Right atrium auricular region (tissue), 2 donors: ENCODE measurements around the gene CERS6. TPM values are rescaled to one million over a fixed set of nuclear protein-coding genes. Genes with fewer than 3 reads are reported as not detected.

ENCODE experiments used
- DNase-seq: peaks from one replicate; pipeline ENCODE4 v3.0.0-alpha.2; 2019; ENCODE audit warnings: low spot score
- H3K27ac ChIP-seq, 2 donors: fragments of 200-600 bp; sonication (generic); 1 replicate in 1 of 2; 2 replicates in 1 of 2; pipeline ENCODE4 v1.5.1; 2016 to 2019
- H3K27me3 ChIP-seq, 2 donors: fragments of 200-600 bp; sonication (generic); one replicate each; pipeline versions ENCODE4 v1.5.1 to v1.6.0; 2017 to 2019
- H3K36me3 ChIP-seq: fragments of 200-600 bp; sonication (generic); one replicate; pipeline ENCODE4 v1.5.1; 2016
- H3K4me1 ChIP-seq, 2 donors: fragments of 200-600 bp; sonication (generic); one replicate each; pipeline versions ENCODE4 v1.5.1 to v1.6.0; 2017 to 2019
- H3K4me3 ChIP-seq, 2 donors: fragments of 200-600 bp; sonication (generic); 1 replicate in 1 of 2; 2 replicates in 1 of 2; pipeline ENCODE4 v1.5.1; 2017 to 2019; ENCODE audit warnings: mild to moderate bottlenecking in 1 of 2, moderate library complexity in 1 of 2
- H3K9me3 ChIP-seq, 2 donors: fragments of 200-600 bp; sonication (generic); one replicate each; pipeline ENCODE4 v1.5.1; 2019
- CTCF ChIP-seq, 2 donors: fragments of 200-600 bp; sonication (generic); IDR thresholded peaks; one replicate each; pipeline ENCODE4 v1.5.1; 2019; ENCODE audit warnings: antibody characterized with exemption in 2 of 2
- total RNA-seq, 2 donors: library from RNA; depleted of rRNA; stranded (reverse); fragments of >200 nt; gene quantifications; one replicate each; pipeline ENCODE4 v1.1.0, GENCODE V29; 2016

Gene CERS6
- total RNA-seq, 2 donors from 2014 or later: 59.4 to 74.5 TPM

GRCh38 chr2:168699844-168700417 is 243.9 kb downstream of the CERS6 start:
- no peaks in the 10 kb centered on the region for H3K27me3 ChIP-seq
- H3K36me3 ChIP-seq: no peaks in the 10 kb centered on the region
- TF ChIP-seq CTCF (IDR thresholded peaks at IDR 0.05): no peak
- DNase-seq: peak; percentile 70
- H3K4me3 ChIP-seq: no peak overlapping the region
- H3K4me1 ChIP-seq: peaks cover 0 to 21% of the 10 kb centered on the region in 2 donors
- H3K27ac ChIP-seq: peak overlapping the region in 1 of 2 donors; percentile 7
- no peaks in the 10 kb centered on the region for H3K9me3 ChIP-seq

GRCh38 chr2:168700615-168701245 is 244.7 kb downstream of the CERS6 start:
- DNase-seq: no peak
- Histone ChIP-seq H3K27ac (peak overlapping the region in 1 of 2 donors; percentile 7), H3K4me1 (peaks cover 0 to 21% of the 10 kb centered on the region in 2 donors), H3K9me3 (no peaks in the 10 kb centered on the region), H3K36me3 (no peaks in the 10 kb centered on the region), H3K4me3 (no peak overlapping the region), H3K27me3 (no peaks in the 10 kb centered on the region)
- TF ChIP-seq CTCF (IDR thresholded peaks at IDR 0.05): no peak

- Histone ChIP-seq H3K27ac (no peak overlapping the region), H3K9me3 (no peaks in the 10 kb centered on the region), H3K27me3 (no peaks in the 10 kb centered on the region), H3K4me3 (no peak overlapping the region), H3K4me1 (peaks cover 0 to 21% of the 10 kb centered on the region in 2 donors), H3K36me3 (no peaks in the 10 kb centered on the region)
- no peak for TF ChIP-seq CTCF (IDR thresholded peaks at IDR 0.05)
- DNase-seq: no peak
Observed at GRCh38 chr2:168702579-168702978, 246.5 kb downstream of the CERS6 start.

- H3K27ac ChIP-seq: no peak overlapping the region
- H3K4me1 ChIP-seq: peaks cover 0 to 21% of the 10 kb centered on the region in 2 donors
- DNase-seq: no peak
- H3K36me3 ChIP-seq: no peaks in the 10 kb centered on the region
- H3K9me3 ChIP-seq: no peaks in the 10 kb centered on the region
- no peaks in the 10 kb centered on the region for H3K27me3 ChIP-seq
- TF ChIP-seq CTCF (IDR thresholded peaks at IDR 0.05): no peak
- no peak overlapping the region for H3K4me3 ChIP-seq
Observed at GRCh38 chr2:168703926-168704325, 247.9 kb downstream of the CERS6 start.

- Histone ChIP-seq H3K4me3 (no peak overlapping the region), H3K9me3 (no peaks in the 10 kb centered on the region), H3K27ac (no peak overlapping the region), H3K27me3 (no peaks in the 10 kb centered on the region), H3K36me3 (no peaks in the 10 kb centered on the region), H3K4me1 (peaks cover 0 to 8% of the 10 kb centered on the region in 2 donors)
- DNase-seq: no peak
- peak in 1 of 2 donors; percentile 41 for TF ChIP-seq CTCF (IDR thresholded peaks at IDR 0.05)
Observed at GRCh38 chr2:168705534-168706470, 249.7 kb downstream of the CERS6 start.
